Liver (tissue), 9 donors: ENCODE data around the gene ERGIC3. TPM values are rescaled to one million over a fixed set of nuclear protein-coding genes. Genes with fewer than 3 reads are reported as not detected.

ENCODE experiments used
- DNase-seq: peaks from one replicate; pipeline ENCODE4 v3.0.0-alpha.2; 2017; ENCODE audit warnings: low spot score
- H3K27ac ChIP-seq, 2 donors: one replicate each; pipeline ENCODE4 v1.7.0; 2013; ENCODE audit warnings: inconsistent platforms in 2 of 2, low read length in 2 of 2, control low read depth in 1 of 2, low read depth in 1 of 2, mild to moderate bottlenecking in 1 of 2
- H3K27me3 ChIP-seq, 4 donors: one replicate each; pipeline versions ENCODE4 v1.6.1 to v1.7.0; 2013; ENCODE audit warnings: low read length in 3 of 4, inconsistent platforms in 1 of 4, mild to moderate bottlenecking in 1 of 4, moderate library complexity in 1 of 4; ENCODE audit not compliant: control insufficient read depth in 4 of 4, insufficient read depth in 4 of 4
- H3K36me3 ChIP-seq, 4 donors: one replicate each; pipeline versions ENCODE4 v1.6.1 to v1.7.0; 2013; ENCODE audit warnings: low read length in 3 of 4, mild to moderate bottlenecking in 3 of 4, low read depth in 1 of 4, moderate library complexity in 1 of 4; ENCODE audit not compliant: control insufficient read depth in 4 of 4, insufficient read depth in 3 of 4
- H3K4me1 ChIP-seq, 4 donors: one replicate each; pipeline versions ENCODE4 v1.6.1 to v1.7.0; 2013; ENCODE audit warnings: low read length in 3 of 4, mild to moderate bottlenecking in 3 of 4, moderate library complexity in 1 of 4; ENCODE audit not compliant: control insufficient read depth in 4 of 4, insufficient read depth in 4 of 4
- H3K4me3 ChIP-seq, 3 donors: one replicate each; pipeline versions ENCODE4 v1.6.1 to v1.7.0; 2013; ENCODE audit warnings: low read length in 3 of 3, control low read depth in 1 of 3, low read depth in 1 of 3, mild to moderate bottlenecking in 1 of 3
- H3K9ac ChIP-seq, 2 donors: one replicate each; pipeline ENCODE4 v1.7.0; 2013; ENCODE audit warnings: low read length in 2 of 2, mild to moderate bottlenecking in 2 of 2, moderate library complexity in 2 of 2, control low read depth in 1 of 2, low read depth in 1 of 2
- H3K9me3 ChIP-seq, 4 donors: one replicate each; pipeline versions ENCODE4 v1.6.1 to v1.7.0; 2013; ENCODE audit warnings: low read length in 3 of 4; ENCODE audit not compliant: control insufficient read depth in 4 of 4
- EGR1 ChIP-seq, 2 donors: IDR thresholded peaks; 2 replicates each; pipeline ENCODE4 v1.6.1; 2016 to 2018; ENCODE audit warnings: antibody characterized with exemption in 2 of 2, low read depth in 2 of 2
- FOXA1 ChIP-seq: IDR thresholded peaks from 2 replicates; pipeline ENCODE4 v1.6.1; 2016; ENCODE audit warnings: antibody characterized with exemption
- GABPA ChIP-seq, 2 donors: IDR thresholded peaks in 1 of 2; conservative IDR thresholded peaks in 1 of 2; 2 replicates each; pipeline ENCODE4 v1.6.1; 2016; ENCODE audit warnings: antibody characterized with exemption in 2 of 2, mild to moderate bottlenecking in 1 of 2, moderate library complexity in 1 of 2
- HNF4A ChIP-seq, 2 donors: conservative IDR thresholded peaks; 2 replicates each; pipeline ENCODE4 v1.6.1; 2016; ENCODE audit warnings: antibody characterized with exemption in 2 of 2, mild to moderate bottlenecking in 2 of 2
- HNF4G ChIP-seq: IDR thresholded peaks from 2 replicates; pipeline ENCODE4 v1.6.1; 2016; ENCODE audit warnings: antibody characterized with exemption
- JUND ChIP-seq, 2 donors: IDR thresholded peaks; 2 replicates each; pipeline ENCODE4 v1.6.1; 2016; ENCODE audit warnings: antibody characterized with exemption in 2 of 2
- NR2F2 ChIP-seq: IDR thresholded peaks from 2 replicates; pipeline ENCODE4 v1.6.1; 2016; ENCODE audit warnings: antibody characterized with exemption
- RAD21 ChIP-seq, 2 donors: IDR thresholded peaks; 2 replicates each; pipeline ENCODE4 v1.6.1; 2016; ENCODE audit warnings: antibody characterized with exemption in 2 of 2, mild to moderate bottlenecking in 2 of 2
- RXRA ChIP-seq, 2 donors: IDR thresholded peaks; 2 replicates each; pipeline ENCODE4 v1.6.1; 2017 to 2018; ENCODE audit warnings: antibody characterized with exemption in 2 of 2, mild to moderate bottlenecking in 1 of 2
- TAF1 ChIP-seq: conservative IDR thresholded peaks from 2 replicates; pipeline ENCODE4 v1.6.1; 2016; ENCODE audit warnings: antibody characterized with exemption, mild to moderate bottlenecking
- YY1 ChIP-seq: IDR thresholded peaks from 2 replicates; pipeline ENCODE4 v1.6.1; 2016; ENCODE audit warnings: antibody characterized with exemption, mild to moderate bottlenecking
- WGBS: extraction: QIAGEN DNeasy Blood & Tissue Kit; methylation state at CpG from one replicate; pipeline ENCODE4 v1.1.7; 2013; 5-methylcytosine and 5-hydroxymethylcytosine counted together
- polyA plus RNA-seq, 2 donors: library from polyadenylated mRNA; stranded (reverse) in 1 of 2; unstranded in 1 of 2; fragments of 200-250 nt in 1 of 2; fragments of >200 nt in 1 of 2; fragmentation: Nextera tagmentation in 1 of 2; extraction: Ambion mirVana in 1 of 2; gene quantifications; one replicate each; pipeline versions ENCODE4 v1.2.1 to v1.2.3, GENCODE V29; 2013 to 2015
- total RNA-seq, 2 donors: library from RNA; depleted of rRNA; stranded (reverse); fragments of >200 nt; gene quantifications; one replicate each; pipeline ENCODE4 v1.2.3, GENCODE V29; 2014
- TF ChIP-seq, protein P1 (sequence below): IDR thresholded peaks from 2 replicates; pipeline ENCODE4 v1.6.1; 2016; ENCODE audit warnings: antibody characterized with exemption
- TF ChIP-seq, protein P2 (sequence below): fragments of 150-350 bp; IDR thresholded peaks from 2 replicates; pipeline ENCODE4 v1.5.1; 2017; ENCODE audit warnings: improper control_type of control experiment, low read depth, low read length; ENCODE audit not compliant: missing input control
- TF ChIP-seq, protein P3 (sequence below): IDR thresholded peaks from 2 replicates; pipeline ENCODE4 v1.6.1; 2016; ENCODE audit warnings: antibody characterized with exemption, mild to moderate bottlenecking
- TF ChIP-seq, protein P4 (sequence below): IDR thresholded peaks from 2 replicates; pipeline ENCODE4 v1.6.1; 2016; ENCODE audit warnings: antibody characterized with exemption
- donor health status: healthy.
- donor health status: healthy.
- donor health status: healthy.
- donor health status: healthy.
- donor health status: healthy.

Gene ERGIC3
- total and polyA plus RNA-seq, 4 donors = 110 to 167 (median 120) TPM

DNA sequence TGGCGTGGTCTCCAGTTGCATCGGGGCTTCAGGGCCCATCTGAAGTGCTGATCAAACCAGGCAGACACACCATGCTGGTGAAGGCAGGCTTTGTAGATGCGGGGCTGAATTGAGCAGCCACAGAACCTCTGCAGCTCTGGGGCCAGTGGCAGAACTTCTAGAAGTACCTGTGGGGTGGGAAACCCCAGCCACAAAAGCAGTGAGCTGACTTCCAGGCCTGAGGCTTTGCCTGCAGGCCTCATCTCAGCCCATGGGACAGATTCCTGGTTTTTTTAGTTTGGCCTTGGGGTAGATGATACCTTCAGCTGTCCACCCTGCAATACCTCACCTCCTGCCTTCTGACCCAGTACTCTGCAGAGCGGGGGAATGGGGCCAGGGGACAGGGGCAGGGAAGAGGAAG is 26.5 kb upstream of the ERGIC3 start:
- Histone ChIP-seq H3K9ac (no peak overlapping the region), H3K27ac (no peak overlapping the region), H3K4me3 (no peak overlapping the region), H3K4me1 (no peaks in the 10 kb centered on the region), H3K36me3 (peaks cover 0 to 20% (median 9%) of the 10 kb centered on the region in 4 donors), H3K9me3 (no peaks in the 10 kb centered on the region), H3K27me3 (no peaks in the 10 kb centered on the region)
- DNase-seq = no peak
- 96% methylated on average over 4 of the region's 4 CpGs for WGBS
- TF ChIP-seq RAD21 (IDR thresholded peaks at IDR 0.05) (no peak), HNF4A (conservative IDR thresholded peaks at IDR 0.05) (no peak), FOXA1 (no peak), RXRA (IDR thresholded peaks at IDR 0.05) (no peak), GABPA (IDR thresholded peaks at IDR 0.05 in 1 of 2, conservative IDR thresholded peaks at IDR 0.05 in 1 of 2) (no peak), TAF1 (no peak), JUND (IDR thresholded peaks at IDR 0.05) (no peak), NR2F2 (no peak)
- TF ChIP-seq, protein P1, sequence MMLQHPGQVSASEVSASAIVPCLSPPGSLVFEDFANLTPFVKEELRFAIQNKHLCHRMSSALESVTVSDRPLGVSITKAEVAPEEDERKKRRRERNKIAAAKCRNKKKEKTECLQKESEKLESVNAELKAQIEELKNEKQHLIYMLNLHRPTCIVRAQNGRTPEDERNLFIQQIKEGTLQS = no peak
- TF ChIP-seq, protein P2, sequence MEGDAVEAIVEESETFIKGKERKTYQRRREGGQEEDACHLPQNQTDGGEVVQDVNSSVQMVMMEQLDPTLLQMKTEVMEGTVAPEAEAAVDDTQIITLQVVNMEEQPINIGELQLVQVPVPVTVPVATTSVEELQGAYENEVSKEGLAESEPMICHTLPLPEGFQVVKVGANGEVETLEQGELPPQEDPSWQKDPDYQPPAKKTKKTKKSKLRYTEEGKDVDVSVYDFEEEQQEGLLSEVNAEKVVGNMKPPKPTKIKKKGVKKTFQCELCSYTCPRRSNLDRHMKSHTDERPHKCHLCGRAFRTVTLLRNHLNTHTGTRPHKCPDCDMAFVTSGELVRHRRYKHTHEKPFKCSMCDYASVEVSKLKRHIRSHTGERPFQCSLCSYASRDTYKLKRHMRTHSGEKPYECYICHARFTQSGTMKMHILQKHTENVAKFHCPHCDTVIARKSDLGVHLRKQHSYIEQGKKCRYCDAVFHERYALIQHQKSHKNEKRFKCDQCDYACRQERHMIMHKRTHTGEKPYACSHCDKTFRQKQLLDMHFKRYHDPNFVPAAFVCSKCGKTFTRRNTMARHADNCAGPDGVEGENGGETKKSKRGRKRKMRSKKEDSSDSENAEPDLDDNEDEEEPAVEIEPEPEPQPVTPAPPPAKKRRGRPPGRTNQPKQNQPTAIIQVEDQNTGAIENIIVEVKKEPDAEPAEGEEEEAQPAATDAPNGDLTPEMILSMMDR = no peak

DNA sequence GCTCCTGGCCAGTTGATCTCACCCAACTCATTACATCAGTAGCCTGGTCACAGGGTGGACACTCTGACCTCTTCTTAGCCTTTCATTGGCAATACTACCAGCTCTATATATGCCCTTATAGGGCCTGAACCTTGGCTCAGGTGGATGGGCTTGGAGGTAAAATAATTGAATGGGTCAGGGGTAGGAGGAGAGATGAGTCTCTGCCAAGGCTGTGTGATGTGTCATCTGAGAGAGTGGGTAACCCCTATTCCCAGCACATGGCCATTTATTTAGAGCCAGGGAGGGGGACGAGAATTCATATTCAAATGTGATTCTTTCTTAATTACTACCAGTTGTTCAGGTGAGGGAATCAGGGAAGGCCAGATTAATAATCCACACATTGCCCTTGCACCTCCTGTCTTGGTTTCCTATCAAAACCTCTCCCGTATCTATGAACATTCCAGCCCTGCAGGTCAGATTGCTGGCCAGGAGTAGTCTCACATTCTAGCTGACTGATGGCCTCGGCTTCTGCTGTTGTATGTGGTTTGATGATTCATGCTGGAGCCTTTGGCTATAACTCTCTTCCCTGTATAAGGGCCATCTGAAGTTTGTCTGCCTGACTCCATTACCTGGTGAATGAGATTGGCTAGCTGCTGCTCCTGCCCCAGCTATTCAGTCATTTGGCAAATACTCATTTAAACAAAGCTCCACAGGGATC is 25.8 kb upstream of the ERGIC3 start:
- H3K36me3 ChIP-seq = peaks cover 0 to 13% (median 7%) of the 10 kb centered on the region in 4 donors
- no peak for TF ChIP-seq EGR1 (IDR thresholded peaks at IDR 0.05; ENCODE audit: low read depth in 2 of 2)
- no peak for TF ChIP-seq HNF4A (conservative IDR thresholded peaks at IDR 0.05)
- TF ChIP-seq, protein P2 = no peak
- no peak for TF ChIP-seq HNF4G
- TF ChIP-seq TAF1 = no peak
- no peak for TF ChIP-seq YY1
- TF ChIP-seq, protein P3, sequence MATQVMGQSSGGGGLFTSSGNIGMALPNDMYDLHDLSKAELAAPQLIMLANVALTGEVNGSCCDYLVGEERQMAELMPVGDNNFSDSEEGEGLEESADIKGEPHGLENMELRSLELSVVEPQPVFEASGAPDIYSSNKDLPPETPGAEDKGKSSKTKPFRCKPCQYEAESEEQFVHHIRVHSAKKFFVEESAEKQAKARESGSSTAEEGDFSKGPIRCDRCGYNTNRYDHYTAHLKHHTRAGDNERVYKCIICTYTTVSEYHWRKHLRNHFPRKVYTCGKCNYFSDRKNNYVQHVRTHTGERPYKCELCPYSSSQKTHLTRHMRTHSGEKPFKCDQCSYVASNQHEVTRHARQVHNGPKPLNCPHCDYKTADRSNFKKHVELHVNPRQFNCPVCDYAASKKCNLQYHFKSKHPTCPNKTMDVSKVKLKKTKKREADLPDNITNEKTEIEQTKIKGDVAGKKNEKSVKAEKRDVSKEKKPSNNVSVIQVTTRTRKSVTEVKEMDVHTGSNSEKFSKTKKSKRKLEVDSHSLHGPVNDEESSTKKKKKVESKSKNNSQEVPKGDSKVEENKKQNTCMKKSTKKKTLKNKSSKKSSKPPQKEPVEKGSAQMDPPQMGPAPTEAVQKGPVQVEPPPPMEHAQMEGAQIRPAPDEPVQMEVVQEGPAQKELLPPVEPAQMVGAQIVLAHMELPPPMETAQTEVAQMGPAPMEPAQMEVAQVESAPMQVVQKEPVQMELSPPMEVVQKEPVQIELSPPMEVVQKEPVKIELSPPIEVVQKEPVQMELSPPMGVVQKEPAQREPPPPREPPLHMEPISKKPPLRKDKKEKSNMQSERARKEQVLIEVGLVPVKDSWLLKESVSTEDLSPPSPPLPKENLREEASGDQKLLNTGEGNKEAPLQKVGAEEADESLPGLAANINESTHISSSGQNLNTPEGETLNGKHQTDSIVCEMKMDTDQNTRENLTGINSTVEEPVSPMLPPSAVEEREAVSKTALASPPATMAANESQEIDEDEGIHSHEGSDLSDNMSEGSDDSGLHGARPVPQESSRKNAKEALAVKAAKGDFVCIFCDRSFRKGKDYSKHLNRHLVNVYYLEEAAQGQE = no peak
- TF ChIP-seq, protein P4, sequence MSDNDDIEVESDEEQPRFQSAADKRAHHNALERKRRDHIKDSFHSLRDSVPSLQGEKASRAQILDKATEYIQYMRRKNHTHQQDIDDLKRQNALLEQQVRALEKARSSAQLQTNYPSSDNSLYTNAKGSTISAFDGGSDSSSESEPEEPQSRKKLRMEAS = no peak
- WGBS = 91% methylated on average over 3 of the region's 3 CpGs
- H3K4me1 ChIP-seq = no peaks in the 10 kb centered on the region
- no peak overlapping the region for H3K27ac ChIP-seq
- no peaks in the 10 kb centered on the region for H3K27me3 ChIP-seq
- no peak overlapping the region for H3K9ac ChIP-seq
- no peaks in the 10 kb centered on the region for H3K9me3 ChIP-seq
- no peak overlapping the region for H3K4me3 ChIP-seq
- no peak for DNase-seq
